Epidermal melanocyte (primary cell): ENCODE results near the gene TMEM184C.

Experiments
- DNase-seq: peaks from one replicate; pipeline ENCODE4 v3.0.0; 2011; ENCODE audit warnings: low spot score; ENCODE audit not compliant: insufficient read length

The TMEM184C gene

DNA sequence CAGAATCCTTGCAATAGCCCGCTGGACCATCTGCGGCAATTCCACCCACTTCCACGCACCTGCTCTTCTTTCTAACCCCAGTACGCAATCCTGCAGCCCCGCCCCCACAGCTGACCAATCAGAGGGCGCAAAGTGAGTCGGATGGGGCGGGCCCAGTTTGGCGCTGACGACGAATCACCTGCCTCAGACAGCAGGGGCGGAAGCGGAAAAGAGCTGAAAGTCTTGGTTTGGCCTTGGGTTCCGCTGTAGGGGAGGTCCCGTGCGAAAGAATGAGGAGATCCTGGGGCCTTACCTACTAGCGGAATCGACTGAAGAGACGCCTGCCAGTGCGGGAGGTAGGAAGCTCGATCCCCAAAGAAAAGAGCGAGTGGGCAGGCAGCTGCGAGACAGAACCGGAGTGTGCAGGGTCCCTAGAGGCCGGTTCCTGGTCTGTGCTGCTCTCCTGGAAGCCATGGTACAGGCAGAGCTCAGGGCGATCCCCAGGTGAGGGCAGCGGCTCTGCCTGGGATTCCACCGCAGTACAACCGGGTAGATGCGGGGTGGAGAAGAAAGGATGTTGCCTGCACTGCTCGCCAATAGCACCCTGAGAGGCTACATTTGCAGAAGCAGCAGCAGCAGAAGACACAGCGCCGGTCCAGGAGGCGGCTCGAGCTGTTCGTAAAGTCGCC is at the start of gene TMEM184C:
Gene TMEM184C, plus strand, starts transcription at position 225 of the 668 bp plus-strand sequence. CDS start 560 bp downstream, outside the sequence.
- peak; percentile 92 for DNase-seq

DNA sequence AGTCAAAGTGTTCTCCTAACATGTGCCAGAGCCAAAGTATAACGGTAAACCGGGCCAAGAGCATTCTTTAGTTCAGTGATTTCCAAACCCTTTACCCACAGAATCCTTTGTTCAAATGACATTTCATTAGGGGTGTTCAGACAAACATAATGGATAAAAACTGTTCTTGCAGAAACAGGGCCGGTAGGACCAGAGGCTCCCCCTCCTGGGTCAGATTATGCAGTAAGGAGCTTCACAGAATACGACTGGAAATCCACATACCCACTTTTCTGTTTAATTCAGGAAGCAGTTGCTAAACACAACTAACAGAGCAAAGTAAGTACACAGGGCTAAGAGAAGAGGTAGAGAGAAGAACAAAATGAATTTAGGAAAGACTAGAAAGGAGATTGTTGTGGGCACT is 46.6 kb upstream of the TMEM184C start:
- DNase-seq, result no peak

DNA sequence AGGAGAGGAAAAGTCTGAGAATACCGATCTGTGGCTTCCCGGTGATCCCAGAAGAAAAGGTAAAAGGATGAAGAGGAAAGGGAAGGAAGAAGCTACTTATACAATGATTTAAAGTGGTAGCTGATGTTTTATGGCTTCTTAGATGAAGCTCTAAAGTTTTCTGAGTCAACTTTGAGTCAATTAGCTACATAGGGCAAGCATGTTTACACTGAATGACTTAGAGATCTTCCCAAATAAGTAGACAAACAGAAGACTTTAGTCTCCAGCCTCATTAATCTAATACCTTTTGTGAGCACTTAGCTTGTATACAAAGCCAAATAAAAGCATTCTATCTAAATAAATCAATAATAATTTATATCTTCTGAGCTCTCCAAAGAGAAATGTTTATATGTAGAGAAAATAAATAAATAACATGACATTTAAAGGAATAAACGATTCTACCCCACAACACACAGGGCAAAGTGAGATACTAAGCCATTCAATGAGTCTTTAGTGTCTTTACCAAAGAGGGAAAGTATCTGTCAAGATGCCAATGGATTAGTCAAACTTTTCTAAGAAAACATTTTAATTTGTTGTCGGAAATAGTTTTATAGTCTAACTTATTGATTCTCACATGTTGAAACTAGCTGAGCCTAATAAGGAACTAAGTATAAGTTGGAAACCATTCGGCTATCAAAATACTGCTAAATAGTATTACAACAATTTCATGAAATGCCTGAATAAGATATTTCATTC is 46.0 kb upstream of the TMEM184C start:
- no peak for DNase-seq

DNA sequence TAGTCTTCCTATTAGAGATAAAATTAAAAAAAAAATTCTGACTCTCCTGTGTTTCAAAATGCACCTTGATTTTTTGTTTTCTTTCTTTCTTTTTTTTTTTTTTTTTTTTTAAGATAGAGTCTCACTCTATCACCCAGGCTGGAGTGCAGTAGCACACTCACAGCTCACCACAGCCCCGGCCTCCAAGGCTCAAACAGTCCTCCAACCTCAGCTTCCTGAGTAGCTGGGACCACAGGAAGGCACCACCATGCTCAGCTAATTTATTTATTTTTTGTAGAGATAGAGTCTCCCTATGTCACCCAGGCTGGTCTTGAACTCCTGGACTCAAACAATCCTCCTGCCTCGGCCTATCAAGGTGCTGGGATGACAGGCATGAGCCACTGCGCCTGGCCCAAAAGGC is 41.1 kb upstream of the TMEM184C start:
- no peak for DNase-seq

DNA sequence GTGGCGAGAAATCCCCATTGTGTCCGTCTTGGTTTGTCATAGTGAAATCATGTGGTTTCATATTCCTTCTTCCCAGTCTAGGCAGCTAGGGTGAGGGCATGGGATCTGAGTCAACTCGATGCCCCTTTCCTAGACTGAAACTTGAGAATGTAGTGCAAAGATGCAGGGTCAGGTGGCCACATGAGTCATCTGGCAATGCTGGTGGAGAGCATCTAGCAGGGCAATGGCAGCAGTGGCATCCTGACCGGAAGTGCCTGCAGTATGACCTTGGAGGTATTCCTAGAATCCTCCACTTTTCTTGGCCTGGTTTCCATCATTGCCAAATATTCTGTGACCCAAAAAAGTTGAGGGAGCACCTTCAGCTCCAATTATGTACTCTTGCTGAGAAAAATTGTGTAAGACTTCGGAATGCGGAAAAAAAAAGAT is 39.1 kb upstream of the TMEM184C start:
- peak; percentile 65 for DNase-seq

DNA sequence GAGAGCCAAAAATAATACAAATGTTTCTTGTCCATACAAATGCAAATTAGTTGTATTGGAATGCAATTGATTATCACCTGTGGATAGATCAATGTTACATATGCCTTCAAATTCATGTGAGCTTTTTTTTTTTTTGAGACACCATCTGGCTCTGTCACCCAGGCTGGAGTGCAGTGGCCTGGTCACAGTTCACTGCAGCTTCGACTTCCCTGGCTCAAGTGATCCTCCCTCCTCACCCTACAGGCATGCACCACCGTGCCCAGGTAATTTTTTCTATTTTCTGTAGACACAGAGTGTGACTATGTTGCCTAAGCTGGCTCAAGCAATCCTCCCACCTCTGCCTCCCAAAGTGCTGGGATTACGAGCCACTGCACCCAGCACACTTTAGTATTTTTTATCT is 38.6 kb upstream of the TMEM184C start:
- no peak for DNase-seq

DNA sequence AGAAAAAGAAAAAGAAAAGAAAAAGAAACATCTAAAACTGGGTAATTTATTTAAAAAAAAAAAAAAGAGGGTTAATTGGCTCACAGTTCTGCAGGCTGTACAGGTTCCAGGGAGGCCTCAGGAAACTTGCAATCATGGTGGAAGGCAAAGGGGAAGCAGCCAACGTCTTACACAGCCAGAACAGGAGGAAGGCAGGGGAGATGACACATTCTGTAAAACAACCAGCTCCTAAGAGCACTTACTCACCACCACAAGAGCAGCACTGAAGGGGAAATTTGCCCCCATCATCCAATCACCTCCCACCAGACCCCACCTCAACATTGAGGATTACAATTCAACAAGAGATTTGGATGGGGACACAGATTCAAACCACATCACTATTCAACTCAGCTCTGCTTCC is 36.8 kb upstream of the TMEM184C start:
- DNase-seq, result no peak

DNA sequence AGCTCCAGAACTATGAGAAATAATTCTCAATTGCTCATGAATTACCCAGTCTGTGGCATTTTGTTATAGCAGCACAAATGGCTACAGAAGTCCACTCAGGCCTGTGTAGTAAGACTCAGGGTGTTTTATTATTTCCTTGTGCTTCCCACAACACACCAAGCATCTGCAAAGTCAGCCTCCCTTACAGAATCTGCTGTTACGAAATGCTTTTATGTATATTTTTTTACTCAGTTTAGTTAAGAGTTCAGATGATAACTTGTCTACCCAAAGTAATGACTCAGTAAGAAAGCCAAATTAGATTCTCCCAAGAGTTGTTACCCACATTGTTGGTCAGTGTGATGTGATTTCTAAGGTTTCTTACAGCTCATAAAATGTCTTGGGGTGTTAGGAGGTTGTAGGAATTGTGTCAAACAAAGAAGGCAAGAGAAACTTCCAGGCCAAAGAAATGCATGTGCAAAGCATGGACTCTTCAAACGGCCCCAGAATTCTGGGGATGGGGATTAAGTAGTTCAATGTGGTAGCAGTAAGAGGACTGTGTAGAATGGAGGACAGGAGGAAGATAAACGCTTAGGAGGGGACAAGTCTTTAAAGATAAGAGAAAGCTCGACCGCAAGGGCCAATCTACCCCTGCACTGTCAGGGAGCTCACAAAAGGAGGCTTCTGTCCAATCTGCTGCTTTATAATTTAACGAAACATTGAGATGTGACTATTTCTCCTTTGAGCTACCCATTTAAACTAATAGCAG is 35.4 kb upstream of the TMEM184C start:
- no peak for DNase-seq

DNA sequence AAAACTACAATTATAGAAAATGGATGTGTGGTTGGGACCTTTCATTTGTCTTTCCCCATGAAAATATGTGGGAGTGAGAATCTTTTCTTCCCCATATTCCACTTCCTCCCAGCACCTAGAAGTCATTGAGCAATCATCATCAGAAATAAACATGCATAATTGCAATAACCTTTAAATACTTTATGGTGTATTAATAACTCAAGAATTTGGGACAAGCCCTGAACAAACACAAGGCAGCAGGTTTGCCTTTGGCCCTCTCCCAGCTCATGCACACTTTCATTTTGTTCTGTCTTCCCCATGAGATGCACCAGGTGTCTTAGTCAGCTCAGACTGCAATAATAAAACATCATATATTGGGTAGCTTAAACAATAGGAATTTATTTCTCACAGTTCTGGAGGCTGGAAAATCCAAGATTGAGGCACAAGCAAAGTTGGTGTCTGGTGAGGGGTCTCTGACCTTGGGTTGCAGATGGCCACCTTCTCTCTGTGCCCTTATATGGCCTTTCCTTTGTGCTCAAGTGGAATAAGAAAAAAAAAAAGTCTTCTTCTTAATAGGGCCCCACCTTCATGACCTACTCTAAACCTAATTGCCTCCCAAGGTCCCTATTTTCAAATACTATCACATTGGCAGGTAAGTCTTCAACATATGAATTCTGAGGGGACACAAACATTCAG is 34.7 kb upstream of the TMEM184C start:
- no peak for DNase-seq

DNA sequence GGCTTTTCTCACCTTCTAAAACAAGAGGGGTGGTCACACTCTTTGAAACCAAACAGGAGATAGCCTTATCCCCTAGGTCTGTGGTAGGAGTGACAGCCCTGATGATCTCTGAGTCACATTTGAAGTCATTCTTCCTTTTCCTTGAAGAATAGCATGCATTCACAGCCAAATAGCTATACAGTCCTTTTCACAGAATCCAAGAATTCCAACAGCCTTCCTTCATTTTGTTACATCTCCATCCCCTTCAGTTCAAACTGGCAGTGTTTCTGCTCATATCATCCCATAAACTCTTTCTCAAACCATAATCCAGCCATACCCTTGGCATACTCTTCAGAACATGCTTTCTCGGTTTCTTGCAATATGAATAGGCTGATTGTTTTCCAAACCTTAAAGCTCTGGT is 33.3 kb upstream of the TMEM184C start:
- DNase-seq, result no peak

DNA sequence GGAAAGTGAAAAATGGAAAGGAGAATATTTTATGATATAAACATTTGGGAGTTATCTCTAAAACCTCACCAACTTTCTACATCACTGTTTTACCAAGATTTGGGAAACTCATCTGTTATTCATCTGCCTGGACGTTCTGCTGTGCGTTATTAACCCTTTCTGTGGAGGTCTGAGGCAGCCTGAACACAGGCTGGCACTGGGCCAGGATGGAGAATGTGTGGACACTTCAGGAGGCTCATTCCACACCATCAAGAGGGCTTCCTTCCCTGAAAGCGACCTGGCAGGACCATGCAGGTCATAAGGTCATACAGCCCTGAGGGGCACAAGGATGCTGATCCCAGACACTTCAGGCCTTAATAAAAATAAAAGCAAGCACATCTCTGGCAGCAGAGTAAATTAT is 31.2 kb upstream of the TMEM184C start:
- DNase-seq, result no peak

DNA sequence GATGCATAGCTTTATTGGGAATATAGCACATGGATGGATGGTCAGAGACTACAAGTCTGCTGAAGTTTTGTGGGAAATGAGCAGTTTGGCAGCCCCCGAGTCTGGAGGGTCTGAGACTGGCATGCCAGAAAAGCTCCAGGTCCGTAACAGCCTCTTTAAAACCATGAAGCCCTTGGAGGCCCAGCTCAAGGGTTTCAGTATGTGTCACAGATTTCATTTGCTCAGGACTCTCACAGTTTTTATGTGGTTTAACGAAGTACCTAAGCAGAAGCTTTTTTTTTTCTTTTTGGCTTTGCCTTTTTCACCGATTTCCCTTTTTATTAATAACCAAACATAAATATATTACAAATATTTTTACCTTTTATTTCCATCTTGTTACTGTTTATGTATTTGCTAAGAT is 30.6 kb upstream of the TMEM184C start:
- no peak for DNase-seq

DNA sequence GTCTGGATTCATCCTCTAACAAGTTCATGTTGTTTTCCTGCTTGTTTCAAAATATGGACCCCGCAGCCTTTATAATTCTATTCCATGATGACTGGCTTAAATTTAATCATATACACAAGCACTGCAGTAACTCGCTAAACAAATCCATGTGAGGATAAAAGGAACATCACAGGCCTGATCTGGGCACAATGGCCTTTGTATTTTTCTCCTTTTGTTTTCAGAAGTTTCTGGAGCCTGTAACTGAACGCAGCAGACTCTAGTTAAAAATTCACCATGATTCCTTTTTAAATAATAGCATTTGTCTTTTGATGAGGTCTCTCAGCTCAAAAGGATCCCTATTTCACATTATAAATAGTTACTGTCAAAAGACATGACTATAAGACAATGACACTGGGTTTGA is 30.2 kb upstream of the TMEM184C start:
- DNase-seq, result no peak

DNA sequence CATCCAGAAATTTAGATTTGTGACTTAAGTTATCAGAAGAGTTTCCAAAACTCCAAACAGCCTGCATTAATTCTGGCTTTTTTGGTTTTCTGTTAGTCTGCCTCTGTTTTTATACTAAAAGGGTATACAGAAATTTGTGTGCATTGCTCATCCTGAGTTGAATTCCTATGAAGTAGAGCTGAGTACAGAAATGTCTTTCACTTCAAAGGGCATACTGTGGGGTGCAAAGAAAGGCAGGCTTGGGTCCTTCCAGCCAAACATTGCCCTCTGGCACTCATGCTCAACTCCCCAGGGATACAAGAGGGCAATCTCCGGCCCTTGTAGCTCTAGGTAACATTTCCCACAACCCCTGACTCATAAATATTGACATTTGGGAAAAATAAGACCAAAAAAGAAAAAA is 27.6 kb upstream of the TMEM184C start:
- DNase-seq, result no peak

DNA sequence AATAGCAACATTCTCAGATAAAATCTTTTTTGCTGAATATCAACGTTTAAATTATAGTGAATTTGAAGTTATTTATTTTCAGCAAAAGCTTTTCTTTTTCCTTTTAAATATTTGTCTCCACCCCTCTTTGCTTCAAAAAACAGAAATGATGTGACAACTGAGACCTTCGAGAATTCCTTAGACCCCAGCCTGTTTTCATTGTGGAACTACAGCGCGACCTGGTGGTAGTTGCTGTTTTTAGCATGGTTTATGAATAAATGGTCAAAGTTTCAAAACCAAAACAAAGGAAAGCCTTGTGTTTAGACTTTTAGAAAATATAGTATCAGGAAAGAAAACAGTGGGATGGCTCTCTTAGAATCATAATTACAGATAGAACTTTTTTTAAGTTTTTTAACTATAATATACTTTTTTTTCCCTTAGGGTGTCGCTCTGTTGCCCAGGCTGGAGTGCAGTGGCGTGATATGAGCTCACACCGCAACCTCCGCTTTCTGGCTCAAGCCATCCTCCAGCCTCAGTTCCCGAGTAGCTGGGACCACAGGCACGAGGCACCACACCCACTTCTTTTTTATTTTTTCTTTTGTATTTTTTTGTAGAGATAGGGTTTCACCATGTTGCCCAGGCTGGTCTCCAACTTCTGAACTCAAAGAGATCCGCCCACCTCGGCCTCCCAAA is 26.8 kb upstream of the TMEM184C start:
- DNase-seq, result peak; percentile 66

DNA sequence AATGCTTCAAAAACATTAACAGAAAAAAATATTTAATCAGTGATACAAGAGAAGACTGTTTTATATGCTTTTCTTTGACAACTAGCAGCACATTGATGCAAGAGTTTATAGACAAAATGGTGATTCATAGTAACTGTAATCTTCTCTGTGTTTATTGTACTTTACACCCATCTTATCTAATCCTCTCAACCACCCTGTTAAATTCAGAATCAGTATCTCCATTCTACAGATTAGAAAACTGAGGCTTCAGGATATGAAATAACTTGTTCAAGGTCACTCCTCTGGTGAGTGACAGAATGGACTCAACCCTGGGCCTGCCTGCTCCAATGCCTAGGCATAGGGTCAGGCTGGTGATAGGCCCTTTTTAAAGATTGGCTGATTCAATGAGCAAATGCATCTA is 26.1 kb upstream of the TMEM184C start:
- DNase-seq, result no peak

DNA sequence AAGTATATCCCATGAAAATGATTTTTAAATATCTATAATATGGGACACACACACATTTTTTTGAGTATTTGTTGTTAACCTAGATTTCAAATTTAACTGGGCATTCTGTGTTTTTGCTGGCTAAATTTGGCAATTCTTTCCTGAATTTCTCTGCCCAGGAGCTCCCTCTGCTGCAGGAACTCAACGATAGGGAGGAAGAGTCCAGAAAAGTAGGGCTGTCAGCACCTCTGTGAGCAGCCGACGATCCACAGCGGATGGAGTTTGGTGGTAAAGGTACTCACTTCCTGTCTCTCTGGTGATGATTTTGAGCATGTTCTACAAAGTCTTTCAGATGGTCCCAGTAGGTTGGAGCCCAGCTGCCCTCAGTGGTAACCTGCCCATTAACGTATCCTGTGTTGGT is 23.1 kb upstream of the TMEM184C start:
- DNase-seq, result no peak

DNA sequence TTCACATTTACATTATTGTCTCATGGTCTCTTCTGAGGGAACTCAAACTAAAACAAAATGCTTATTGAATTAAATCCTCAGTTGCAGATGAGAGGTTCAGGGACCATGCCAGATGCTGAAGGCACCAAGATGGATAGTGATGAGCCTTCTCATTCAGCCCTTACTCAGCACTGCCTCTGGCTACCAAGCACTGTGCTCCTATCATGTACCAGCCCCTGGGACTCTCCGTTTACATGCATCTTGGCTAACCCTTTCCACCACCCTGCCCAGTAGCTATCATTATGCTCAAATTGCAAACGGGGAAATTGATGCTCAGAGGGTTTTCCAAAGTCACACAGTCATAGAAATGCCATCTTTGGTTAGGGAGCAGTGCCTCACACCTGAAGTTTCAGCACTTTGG is 22.6 kb upstream of the TMEM184C start:
- DNase-seq, result no peak

DNA sequence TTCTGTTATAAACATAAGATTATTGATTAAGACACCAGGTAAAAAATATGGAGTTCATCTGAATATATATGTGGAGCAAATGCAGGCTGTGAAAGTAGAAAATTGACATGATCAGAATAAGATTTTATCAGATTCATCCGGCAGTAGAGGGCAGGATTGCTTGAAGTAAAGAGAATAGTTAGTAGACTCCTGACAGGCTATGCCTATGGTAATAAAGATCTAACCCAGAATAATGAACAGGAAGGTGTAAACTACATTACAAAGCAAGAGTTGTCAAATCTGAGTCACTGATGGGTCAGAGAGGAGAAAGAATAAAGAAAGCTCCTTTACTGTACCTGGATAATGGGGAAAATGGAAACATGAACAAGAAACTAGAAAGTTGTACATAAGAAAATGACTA is 20.8 kb upstream of the TMEM184C start:
- no peak for DNase-seq

DNA sequence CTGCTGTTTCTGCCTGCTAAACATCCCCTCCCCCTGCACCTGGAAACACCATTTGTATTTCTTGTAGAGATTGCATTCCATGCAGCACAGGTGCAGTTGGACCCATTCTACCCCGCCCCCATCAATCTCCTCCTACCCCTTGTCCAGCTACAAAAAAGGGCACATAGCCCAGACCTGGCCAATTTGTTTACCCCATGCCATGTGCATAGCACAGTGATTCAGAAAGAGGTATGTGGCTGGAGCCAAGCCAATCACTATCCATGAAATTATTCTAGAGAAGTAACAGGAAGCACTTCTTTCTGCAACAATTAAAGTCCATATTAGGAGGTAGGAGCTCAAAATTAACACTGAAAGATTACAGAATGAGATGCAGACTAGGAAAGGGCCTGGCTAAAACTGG is 20.2 kb upstream of the TMEM184C start:
- DNase-seq, result peak; percentile 30

DNA sequence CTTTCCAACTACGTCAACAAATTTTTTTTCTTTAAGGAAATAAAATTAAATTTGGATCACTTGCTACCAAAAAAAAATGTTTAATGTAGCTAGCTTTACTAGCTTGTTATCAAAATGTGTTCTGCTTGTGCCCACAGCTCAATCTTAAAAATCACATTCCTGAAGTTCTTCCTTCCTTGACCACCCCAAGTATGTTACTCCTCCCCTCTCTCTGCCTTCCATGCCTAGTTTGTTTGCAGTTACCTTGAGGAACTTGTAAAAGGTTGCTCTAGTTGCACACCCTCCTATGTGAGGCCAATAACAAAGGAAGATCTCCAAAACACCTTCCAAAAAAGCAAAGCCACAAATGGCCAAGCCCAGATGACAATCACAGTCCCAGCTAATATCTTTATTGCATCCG is 19.6 kb upstream of the TMEM184C start:
- no peak for DNase-seq
